MG63 (cell line): Measurements from ENCODE around the gene DPM3. TPM values are rescaled to one million over a fixed set of nuclear protein-coding genes. Genes with fewer than 3 reads are reported as not detected.
"Not testable (repeated sequence)": the region's sequence is repeated elsewhere in the genome, so short reads cannot be mapped to it uniquely, and the experiment has no call there.

Experiments used
- DNase-seq: peaks from one replicate; pipeline ENCODE4 v3.0.0-alpha.2; 2020
- H3K27me3 ChIP-seq: fragments of 250-450 bp; sonication (Bioruptor Pico); 2 replicates; pipeline ENCODE4 v1.5.1; 2020; ENCODE audit warnings: mild to moderate bottlenecking, moderate library complexity
- H3K36me3 ChIP-seq: fragments of 250-450 bp; sonication (Bioruptor Pico); 2 replicates; pipeline ENCODE4 v1.5.1; 2020; ENCODE audit warnings: mild to moderate bottlenecking, moderate library complexity
- H3K4me3 ChIP-seq: fragments of 250-450 bp; sonication (Bioruptor Pico); 2 replicates; pipeline ENCODE4 v1.5.1; 2020; ENCODE audit warnings: mild to moderate bottlenecking, moderate library complexity
- H3K9me3 ChIP-seq: fragments of 250-450 bp; sonication (Bioruptor Pico); 2 replicates; pipeline ENCODE4 v1.5.1; 2020; ENCODE audit warnings: mild to moderate bottlenecking, moderate library complexity
- total RNA-seq: library from RNA; depleted of rRNA; stranded (reverse); fragments of >200 nt; shearing (Covaris generic); gene quantifications from 2 replicates; pipeline ENCODE4 v1.2.3, GENCODE V29; 2014; ENCODE audit warnings: low replicate concordance

Gene DPM3
- total RNA-seq, 1 experiment from 2014 or later = 48.9 TPM

DNA sequence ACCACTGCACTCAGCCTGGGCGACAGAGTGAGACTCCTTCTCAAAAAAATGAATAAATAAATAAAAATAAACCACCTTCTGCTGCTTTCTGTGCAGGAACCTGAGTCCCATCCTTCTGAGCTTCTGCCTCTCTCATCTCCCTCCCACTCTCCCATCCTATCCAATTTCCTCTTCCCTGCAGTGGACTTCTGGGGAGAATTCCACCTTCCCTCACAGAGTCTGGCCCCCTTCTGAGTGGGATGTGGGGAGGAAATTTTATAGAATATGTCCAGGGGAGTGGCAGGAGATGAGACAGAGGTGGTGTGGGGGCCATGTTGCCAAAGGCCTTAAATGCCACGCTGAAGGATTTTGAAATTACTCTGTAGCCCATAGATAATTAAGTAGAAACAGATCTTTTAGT lies 18.0 kb downstream of the DPM3 start:
- Histone ChIP-seq H3K36me3 (no peaks in the 10 kb centered on the region), H3K4me3 (no peak overlapping the region), H3K9me3 (no peaks in the 10 kb centered on the region), H3K27me3 (peaks cover 5% of the 10 kb centered on the region; the same call in 1 of the 2 replicates)
- no peak for DNase-seq

DNA sequence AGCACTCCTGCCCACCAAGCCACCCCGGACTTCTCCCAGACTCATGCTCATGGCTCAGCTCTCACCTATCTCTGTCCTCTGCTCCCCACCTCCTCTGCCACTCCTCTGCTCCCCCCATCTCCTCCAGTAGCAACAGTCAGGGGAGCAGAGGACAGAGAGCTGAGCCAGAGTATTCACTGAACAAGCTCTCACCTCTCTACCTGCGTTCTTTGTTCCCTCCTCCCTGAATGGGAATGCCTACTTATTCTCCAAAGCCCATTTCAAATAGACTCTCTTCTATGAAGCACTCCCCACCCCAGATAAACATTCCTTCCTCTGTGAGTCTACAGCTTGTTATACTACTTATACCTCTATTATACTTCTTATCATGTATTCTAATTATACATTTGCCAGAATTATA lies 19.1 kb downstream of the DPM3 start:
- Histone ChIP-seq H3K36me3 (no peaks in the 10 kb centered on the region), H3K4me3 (no peak overlapping the region), H3K27me3 (0 out of 2 replicates have a peak, but pooled peaks cover 5% of the 10 kb centered on the region), H3K9me3 (no peaks in the 10 kb centered on the region)
- DNase-seq = no peak

DNA sequence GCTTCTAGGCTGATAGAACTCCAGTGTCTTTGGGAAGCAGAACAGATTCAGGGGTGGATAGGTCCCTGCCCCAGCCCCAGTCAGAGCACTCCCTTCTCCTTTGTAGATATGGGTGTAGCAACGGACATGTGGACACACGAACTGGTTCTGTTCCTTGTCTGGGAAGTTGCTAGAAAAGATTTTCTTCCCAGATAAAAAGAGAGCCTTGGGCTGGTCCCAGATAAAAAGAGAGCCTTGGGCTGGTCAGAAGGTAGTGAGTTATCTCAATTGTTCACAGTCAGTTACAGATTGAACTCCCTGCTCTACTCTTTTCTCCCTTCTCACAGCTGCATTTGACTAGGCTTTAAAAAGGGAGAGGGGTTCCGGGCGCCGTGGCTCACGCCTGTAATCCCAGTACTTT lies 20.1 kb downstream of the DPM3 start:
- 0 out of 2 replicates have a peak, but pooled peaks cover 5% of the 10 kb centered on the region for H3K27me3 ChIP-seq
- H3K36me3 ChIP-seq = no peaks in the 10 kb centered on the region
- no peak overlapping the region for H3K4me3 ChIP-seq
- no peaks in the 10 kb centered on the region for H3K9me3 ChIP-seq
- DNase-seq = no peak

DNA sequence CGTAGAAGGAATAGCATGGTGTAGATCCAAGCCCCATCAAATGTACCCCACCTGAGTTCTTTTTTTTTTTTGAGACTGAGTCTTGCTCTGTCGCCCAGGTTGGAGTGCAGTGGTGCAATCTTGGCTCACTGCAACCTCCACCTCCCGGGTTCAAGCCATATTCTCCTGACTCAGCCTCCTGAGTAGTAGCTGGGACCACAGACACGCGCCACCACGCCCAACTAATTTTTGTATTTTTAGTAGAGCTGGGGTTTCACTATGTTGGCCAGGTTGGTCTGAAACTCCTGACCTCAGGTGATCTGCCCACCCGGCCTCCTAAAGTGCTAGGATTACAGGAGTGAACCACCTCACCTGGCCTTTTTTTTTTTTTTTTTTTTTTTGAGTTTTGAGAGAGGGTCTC lies 22.2 kb downstream of the DPM3 start:
- DNase-seq, H3K27me3 ChIP-seq, H3K36me3 ChIP-seq, H3K9me3 ChIP-seq, H3K4me3 ChIP-seq: not testable (repeated sequence)

DNA sequence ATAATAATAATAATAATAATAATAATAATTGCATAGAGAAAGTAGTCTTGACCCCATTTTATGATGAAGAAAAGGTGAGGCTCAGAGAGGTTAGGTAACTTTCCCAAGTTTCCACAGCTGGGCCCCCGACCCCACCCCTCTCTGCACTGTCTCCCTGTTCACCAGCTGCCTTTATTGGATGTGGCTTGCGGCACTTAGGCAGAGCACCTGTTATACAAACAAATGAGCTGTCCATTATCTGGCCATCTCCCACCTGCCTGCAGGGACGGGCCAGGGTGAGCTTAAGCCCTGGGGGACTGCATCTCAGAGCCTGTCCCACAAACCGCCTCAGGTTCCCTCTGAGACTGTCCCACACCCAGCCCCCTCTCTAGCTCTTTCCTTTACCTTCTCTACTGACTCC lies 22.7 kb downstream of the DPM3 start:
- no peak for DNase-seq
- no peaks in the 10 kb centered on the region for H3K36me3 ChIP-seq
- no peaks in the 10 kb centered on the region for H3K9me3 ChIP-seq
- no peak overlapping the region for H3K4me3 ChIP-seq
- 0 out of 2 replicates have a peak, but pooled peaks cover 5% of the 10 kb centered on the region for H3K27me3 ChIP-seq

DNA sequence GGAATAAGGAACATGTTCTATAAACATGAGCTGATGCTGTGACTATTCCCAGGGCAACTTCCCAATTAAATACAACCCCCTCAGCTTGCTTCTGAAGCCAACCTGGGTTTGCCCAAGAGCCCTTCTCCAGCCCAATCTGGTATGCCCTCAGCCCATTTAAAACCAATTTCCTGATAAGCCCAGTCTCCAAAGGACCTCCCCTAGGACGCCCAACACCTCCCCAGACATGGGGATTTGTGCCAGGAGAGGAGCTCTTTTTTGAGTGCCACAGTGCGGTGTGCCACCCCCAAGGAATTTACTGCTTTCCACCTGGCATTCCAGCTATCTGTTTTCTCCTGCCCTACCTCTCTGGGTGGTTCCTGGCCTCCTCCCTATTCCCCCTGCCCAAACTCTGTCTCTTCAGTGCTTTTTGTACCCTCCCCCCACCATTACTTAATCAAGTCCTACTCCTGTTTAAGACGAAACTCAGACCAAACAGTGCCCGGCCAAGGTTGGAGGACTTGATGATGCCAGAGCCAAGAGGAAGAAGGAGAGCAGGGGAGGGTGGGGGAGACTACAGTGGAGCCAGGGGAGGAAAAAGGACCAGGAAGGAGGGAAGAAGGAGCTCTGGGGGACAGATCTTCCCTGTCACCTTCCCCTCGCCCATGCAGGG lies 24.1 kb downstream of the DPM3 start:
- Histone ChIP-seq H3K27me3 (0 out of 2 replicates have a peak, but pooled peaks cover 5% of the 10 kb centered on the region), H3K4me3 (no peak overlapping the region), H3K9me3 (no peaks in the 10 kb centered on the region), H3K36me3 (no peaks in the 10 kb centered on the region)
- no peak for DNase-seq

DNA sequence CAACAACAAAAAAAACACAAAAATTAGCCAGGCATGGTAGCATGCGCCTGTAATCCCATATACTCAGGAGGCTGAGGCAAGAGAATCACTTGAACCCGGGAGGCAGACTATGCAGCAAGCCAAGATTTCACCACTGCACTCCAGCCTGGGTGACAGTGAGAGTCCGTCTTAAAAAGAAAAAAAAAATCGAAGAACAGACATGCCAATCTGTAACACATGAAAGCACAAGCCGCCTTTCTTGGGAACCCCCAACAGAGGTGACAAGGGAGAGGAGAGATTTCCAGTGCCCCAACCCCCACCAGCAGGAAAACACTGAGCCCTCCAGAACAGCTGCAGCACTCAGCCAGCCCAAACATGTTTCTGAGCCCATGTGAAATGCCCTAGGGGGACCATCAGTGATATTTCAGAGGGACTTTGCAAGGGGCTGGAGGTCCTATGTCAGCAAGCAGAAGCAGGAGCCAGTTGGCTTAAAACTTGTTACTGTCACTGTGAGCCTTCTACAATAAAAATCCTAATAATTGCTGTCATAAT lies 26.8 kb downstream of the DPM3 start:
- Histone ChIP-seq H3K4me3 (no peak overlapping the region), H3K9me3 (no peaks in the 10 kb centered on the region), H3K36me3 (no peaks in the 10 kb centered on the region), H3K27me3 (no peaks in the 10 kb centered on the region)
- no peak for DNase-seq

DNA sequence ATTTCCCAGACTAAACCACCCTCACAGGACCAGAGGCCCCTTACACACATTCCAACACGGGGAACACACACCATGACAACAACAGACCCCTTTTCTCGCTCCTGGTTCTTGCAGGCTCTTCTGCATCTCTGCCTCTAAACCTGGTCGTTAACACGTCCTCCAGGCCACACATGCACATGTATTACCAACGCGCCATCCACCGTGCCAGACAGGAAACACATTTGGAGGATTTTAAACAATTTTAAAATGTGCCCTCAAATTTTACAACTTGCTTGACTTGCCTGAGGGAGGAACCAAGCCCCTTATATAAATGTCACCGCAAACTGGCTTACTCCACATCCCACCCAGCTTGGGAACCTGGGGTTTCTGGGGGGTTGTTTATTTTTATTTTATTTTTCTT lies 29.5 kb downstream of the DPM3 start:
- H3K36me3 ChIP-seq = no peaks in the 10 kb centered on the region
- H3K4me3 ChIP-seq = no peak overlapping the region
- no peak for DNase-seq
- H3K9me3 ChIP-seq = no peaks in the 10 kb centered on the region
- 0 out of 2 replicates have a peak, but pooled peaks cover 3% of the 10 kb centered on the region for H3K27me3 ChIP-seq

DNA sequence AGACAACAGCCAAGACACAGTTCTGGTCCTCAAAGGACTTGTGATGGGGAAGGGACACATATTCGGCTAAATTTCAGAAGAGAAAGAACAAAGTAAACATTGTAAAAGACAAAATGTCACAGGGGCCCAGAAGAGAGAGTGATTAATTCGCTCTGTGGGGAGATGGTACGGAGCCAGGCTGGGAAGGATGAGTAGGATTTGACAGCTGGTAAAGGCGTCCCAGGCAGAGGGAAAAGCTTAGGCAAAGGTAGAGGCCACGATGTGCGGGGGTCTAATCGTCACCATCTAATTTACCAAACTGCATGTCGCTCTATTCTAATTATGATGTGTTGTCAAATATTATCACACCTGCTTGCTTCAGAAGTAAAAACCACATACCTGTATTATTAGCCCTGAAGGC lies 29.9 kb downstream of the DPM3 start:
- H3K36me3 ChIP-seq = no peaks in the 10 kb centered on the region
- DNase-seq = no peak
- H3K27me3 ChIP-seq = 0 out of 2 replicates have a peak, but pooled peaks cover 3% of the 10 kb centered on the region
- no peaks in the 10 kb centered on the region for H3K9me3 ChIP-seq
- no peak overlapping the region for H3K4me3 ChIP-seq

DNA sequence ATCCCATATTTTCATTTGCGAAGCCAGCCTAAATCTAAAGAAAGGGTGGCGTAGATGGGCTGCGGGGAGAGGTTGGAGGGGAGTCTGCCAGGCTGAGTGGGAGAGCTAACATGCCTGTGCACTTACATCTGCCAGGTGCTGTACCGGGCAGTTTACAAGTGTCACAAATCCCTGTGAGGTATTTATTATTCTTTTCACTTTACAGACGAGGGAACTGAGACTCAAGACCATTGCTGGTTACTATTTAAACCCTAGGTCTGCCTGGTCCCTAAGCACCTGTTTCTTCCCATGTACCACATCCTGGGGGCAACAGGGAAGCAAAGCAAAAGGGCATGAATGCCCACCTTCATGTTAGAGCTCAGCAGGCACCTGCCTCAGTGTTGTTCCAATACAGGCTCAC lies 32.0 kb downstream of the DPM3 start:
- H3K27me3 ChIP-seq = 0 out of 2 replicates have a peak, but pooled peaks cover 3% of the 10 kb centered on the region
- H3K4me3 ChIP-seq = no peak overlapping the region
- no peaks in the 10 kb centered on the region for H3K9me3 ChIP-seq
- no peak for DNase-seq
- H3K36me3 ChIP-seq = no peaks in the 10 kb centered on the region

DNA sequence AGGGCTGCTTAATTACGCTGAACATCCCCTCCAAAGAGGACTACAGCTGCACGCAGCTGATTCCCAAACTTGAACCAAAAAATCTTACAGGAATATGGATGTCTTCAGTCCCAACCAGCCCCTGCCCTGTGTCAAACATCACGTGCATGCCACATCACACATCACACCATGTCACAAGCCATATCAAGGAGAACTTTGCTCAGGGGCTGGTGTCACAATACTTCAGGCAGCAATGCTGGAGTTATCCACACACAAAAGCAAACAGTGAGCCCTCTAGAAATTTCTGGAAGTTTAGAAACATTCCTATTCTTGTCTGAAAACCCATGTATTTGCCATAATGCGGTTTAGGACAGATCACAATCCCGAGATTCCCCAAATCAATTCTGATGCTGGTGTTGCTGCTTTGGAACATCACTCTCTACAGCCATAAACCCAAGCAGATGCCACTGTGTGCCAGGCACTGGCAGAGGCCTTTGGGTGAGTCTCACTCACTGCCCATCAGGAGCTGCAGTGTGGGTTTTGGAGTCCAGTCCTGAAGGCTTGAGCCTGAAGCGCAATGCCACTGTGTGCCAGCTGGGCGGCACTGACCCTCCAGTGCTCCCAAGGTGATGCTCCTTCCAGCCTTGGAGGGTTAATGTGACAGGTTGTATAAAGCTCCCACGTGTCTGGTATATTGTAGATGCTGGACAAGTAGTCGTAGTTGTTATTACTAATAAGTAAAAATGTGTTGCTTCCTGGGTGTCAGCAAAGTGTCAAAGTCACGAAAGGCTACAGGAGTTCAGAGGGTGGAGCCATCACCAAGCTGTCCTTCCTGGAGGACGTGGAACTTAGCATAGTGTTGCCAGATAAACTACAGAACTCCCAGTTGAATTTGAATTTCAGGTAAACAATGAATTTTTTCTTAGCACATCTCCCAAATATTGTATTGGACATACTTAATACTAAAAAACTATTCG lies 32.7 kb downstream of the DPM3 start:
- Histone ChIP-seq H3K27me3 (0 out of 2 replicates have a peak, but pooled peaks cover 3% of the 10 kb centered on the region), H3K9me3 (no peaks in the 10 kb centered on the region), H3K4me3 (no peak overlapping the region), H3K36me3 (no peaks in the 10 kb centered on the region)
- no peak for DNase-seq

DNA sequence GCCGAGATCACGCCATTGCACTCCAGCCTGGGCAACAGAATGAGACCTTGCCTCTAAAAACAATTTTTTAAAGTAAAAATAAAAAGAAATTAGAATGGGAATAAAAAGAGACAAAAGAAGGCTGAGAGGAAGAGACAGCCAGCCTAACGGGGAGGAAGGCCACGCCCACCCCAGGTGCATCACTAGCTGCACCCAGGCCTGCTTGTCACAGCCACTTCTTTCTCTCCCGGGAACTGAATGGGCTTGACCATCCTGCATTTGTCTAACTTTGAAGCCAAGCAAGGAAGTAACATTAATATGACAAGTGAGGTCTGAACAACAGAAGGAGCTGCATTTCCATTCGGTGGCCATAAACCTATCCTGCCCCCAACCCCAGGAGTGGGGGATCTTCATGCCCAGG lies 33.5 kb downstream of the DPM3 start:
- Histone ChIP-seq H3K4me3 (no peak overlapping the region), H3K36me3 (no peaks in the 10 kb centered on the region), H3K27me3 (0 out of 2 replicates have a peak, but pooled peaks cover 3% of the 10 kb centered on the region)

DNA sequence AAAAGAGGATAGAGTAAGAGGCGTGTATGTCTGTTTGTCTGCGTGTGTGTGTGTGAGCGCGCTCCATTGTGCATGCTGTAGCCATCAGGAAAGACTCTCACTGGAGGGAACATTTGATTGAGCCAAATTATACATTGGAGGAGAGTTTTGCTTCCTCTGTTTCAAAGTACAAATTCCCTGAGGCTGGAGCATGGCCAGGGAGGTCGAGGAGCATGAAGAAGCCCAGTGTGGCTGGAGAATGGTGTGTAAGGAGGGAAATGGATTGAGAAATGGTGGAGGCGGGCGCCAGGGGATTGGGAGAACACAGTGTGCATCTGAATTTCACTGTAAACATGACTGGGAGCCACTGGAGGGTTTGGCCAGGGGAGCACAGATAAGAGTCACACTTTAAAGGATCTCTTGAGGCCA lies 34.7 kb downstream of the DPM3 start:
- Histone ChIP-seq H3K4me3 (no peak overlapping the region), H3K27me3 (0 out of 2 replicates have a peak, but pooled peaks cover 3% of the 10 kb centered on the region), H3K9me3 (no peaks in the 10 kb centered on the region), H3K36me3 (no peaks in the 10 kb centered on the region)
- no peak for DNase-seq

More for the DNA sequence above, 33.5 kb downstream of the DPM3 start:
- H3K9me3 ChIP-seq = no peaks in the 10 kb centered on the region
- no peak for DNase-seq

DNA sequence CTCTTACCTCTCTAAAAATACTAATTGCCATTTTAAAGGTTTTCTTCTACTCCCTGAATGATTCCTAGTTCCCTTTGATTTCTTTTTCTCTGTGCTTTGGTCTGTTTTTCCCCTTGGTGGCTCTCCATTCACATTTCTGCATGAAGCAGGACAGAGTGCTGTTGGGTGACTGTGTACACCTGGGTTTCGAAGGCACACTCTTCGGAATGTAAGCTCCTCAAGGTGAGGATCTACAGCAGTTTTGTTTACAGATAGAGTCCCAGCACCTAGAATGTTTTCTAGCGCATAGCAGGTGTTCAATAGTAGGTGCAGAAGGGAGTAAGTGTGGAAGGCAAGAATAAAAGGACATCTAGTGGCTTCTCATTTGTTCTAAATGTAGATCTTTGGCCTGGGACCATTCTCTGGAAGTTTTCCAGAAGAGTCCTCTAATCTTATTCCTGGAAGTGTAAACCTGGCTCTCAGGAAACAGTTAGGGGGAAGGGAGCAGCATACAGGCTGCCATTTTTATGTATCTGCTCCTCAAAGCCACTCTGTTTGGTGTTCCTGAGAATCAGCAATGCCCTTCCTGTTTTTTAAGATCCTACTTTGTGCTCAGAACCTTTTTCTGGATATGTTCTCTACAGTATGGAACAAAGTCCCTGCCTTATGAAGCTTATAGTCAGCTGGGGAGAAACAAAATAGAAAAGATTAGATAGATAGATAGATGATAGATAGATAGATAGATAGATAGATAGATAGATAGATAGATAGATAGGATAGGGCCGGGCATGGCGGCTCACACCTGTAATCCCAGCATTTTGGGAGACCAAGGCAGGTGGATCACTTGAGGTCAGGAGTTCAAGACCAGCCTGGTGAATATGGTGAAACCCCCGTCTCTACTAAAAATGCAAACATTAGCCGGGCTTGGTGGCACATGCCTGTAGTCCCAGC lies 35.5 kb downstream of the DPM3 start:
- Histone ChIP-seq H3K36me3 (no peaks in the 10 kb centered on the region), H3K4me3 (no peak overlapping the region), H3K27me3 (0 out of 2 replicates have a peak, but pooled peaks cover 3% of the 10 kb centered on the region), H3K9me3 (no peaks in the 10 kb centered on the region)
- no peak for DNase-seq

DNA sequence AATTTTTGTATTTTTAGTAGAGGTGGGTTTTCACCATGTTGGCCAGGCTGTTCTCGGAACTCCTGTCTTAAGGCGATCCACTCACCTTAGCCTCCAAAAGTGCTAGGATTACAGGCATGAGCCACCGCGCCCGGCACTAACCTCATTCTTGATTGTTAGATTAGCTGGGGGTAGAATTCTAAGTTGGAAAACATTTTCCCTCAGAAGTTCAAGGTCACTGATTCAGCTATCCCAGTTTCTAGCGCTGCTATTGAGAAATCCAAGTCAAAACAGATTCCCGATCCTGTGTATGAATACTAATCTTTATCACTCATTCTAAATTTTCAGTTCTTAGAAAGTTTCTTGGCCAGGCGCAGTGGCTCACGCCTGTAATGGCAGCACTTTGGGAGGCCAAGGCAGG lies 37.0 kb downstream of the DPM3 start:
- Histone ChIP-seq H3K27me3 (0 out of 2 replicates have a peak, but pooled peaks cover 3% of the 10 kb centered on the region), H3K4me3 (no peak overlapping the region), H3K36me3 (no peaks in the 10 kb centered on the region), H3K9me3 (no peaks in the 10 kb centered on the region)
- no peak for DNase-seq

DNA sequence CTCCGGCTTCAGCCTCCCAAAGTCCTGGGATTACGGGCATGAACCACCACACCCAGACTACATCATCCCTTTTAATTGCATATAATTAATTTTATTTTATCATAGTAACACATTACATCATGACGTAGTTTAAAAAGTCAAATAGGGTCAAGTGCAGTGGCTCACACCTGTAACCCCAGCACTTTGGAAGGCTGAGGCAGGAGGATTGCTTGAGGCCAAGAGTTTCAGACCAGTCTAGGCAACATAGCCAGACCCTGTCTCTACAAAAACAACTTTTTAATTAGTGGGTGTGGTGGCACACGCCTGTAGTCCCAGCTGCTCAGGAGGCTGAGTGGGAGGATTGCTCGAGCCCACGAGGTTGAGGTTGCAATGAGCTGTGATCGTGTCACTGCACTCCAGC lies 41.0 kb downstream of the DPM3 start:
- Histone ChIP-seq H3K4me3 (no peak overlapping the region), H3K27me3 (peaks cover 14% of the 10 kb centered on the region), H3K9me3 (no peaks in the 10 kb centered on the region), H3K36me3 (no peaks in the 10 kb centered on the region)
- no peak for DNase-seq
